ENCODE measurements around the gene ZNF281.

GRCh38 chr1:200411406-200412257, 1.8 kb upstream of the ZNF281 start:
- no peak for TF ChIP-seq EZH2phosphoT487 (IDR thresholded peaks at IDR 0.05; ENCODE audit: borderline replicate concordance)
- no peak for TF ChIP-seq EZH2 (IDR thresholded peaks at IDR 0.05)
- no peak for TF ChIP-seq POLR2A (IDR thresholded peaks at IDR 0.05; ENCODE audit: borderline replicate concordance, extremely low read depth, insufficient read depth, insufficient read length)
- TF ChIP-seq POLR2AphosphoS5 (IDR thresholded peaks at IDR 0.05; ENCODE audit: low read depth, low read length) = no peak
- TF ChIP-seq CTCF (IDR thresholded peaks at IDR 0.05 in 2 of 3, conservative IDR thresholded peaks at IDR 0.05 in 1 of 3; ENCODE audit: borderline replicate concordance in 1 of 3, insufficient read depth in 1 of 3, low read depth in 2 of 3, low read length in 2 of 3) = no peak
- no peak for TF ChIP-seq ELF1 (IDR thresholded peaks at IDR 0.05; ENCODE audit: borderline replicate concordance, low read depth)
- no peak for TF ChIP-seq ZFX (IDR thresholded peaks at IDR 0.05)
- no peak for TF ChIP-seq REST (IDR thresholded peaks at IDR 0.05; ENCODE audit: low read depth)

Measured in HCT116 (cell line).